Measurements from ENCODE around the gene TCF4.

The TCF4 gene

GRCh38 chr18:55589625-55590291 is 1.8 kb upstream of the TCF4 start:
- H3K4me3 ChIP-seq (ENCODE audit: low read depth, low read length), result peak overlapping the region; percentile 59
- peak; percentile 67 for DNase-seq (ENCODE audit: low read depth, low spot score)
- TF ChIP-seq CTCF (IDR thresholded peaks at IDR 0.05; ENCODE audit: insufficient read depth, low read length, missing control alignments), result peak; percentile 18
- ChIA-PET CTCF (no interaction called here), POLR2A (interaction anchor here (0.9 kb wide), 1 partner anchor 268 kb away, joined by 3 read pairs; no protein-coding TSS in a partner anchor)

GRCh38 chr18:55588870-55589595 is 1.0 kb upstream of the TCF4 start:
- H3K4me3 ChIP-seq (ENCODE audit: low read depth, low read length), result peak overlapping the region; percentile 51
- no peak for DNase-seq (ENCODE audit: low read depth, low spot score)
- POLR2A ChIA-PET, result interaction anchor here (0.9 kb wide), 1 partner anchor 267 kb away, joined by 3 read pairs; no protein-coding TSS in a partner anchor
- CTCF ChIA-PET, result no interaction called here
- TF ChIP-seq CTCF (IDR thresholded peaks at IDR 0.05; ENCODE audit: insufficient read depth, low read length, missing control alignments), result no peak

- no peak for TF ChIP-seq CTCF (IDR thresholded peaks at IDR 0.05; ENCODE audit: insufficient read depth, low read length, missing control alignments)
- CTCF ChIA-PET, result interaction anchor here (1.0 kb wide), 1 partner anchor 172 kb away, joined by 3 read pairs; no protein-coding TSS in a partner anchor
- POLR2A ChIA-PET, result interaction anchor here (0.6 to 0.7 kb wide), 3 partner anchors 77 to 121 kb away, joined by 3 read pairs; no protein-coding TSS in a partner anchor
- peak overlapping the region; percentile 51 for H3K4me3 ChIP-seq (ENCODE audit: low read depth, low read length)
- DNase-seq (ENCODE audit: low read depth, low spot score), result no peak
These were observed 428 bp downstream of the TCF4 start for GRCh38 chr18:55587418-55588110.

GRCh38 chr18:55585920-55586561 is 2.0 kb downstream of the TCF4 start:
- TF ChIP-seq CTCF (IDR thresholded peaks at IDR 0.05; ENCODE audit: insufficient read depth, low read length, missing control alignments), result no peak
- H3K4me3 ChIP-seq (ENCODE audit: low read depth, low read length), result peak overlapping the region; percentile 51
- ChIA-PET POLR2A (no interaction called here), CTCF (no interaction called here)
- DNase-seq (ENCODE audit: low read depth, low spot score), result no peak

- ChIA-PET CTCF (interaction anchor here (0.7 to 2.0 kb wide), 3 partner anchors 195 to 729 kb away, joined by 3 to 5 read pairs (median 3); no protein-coding TSS in a partner anchor), POLR2A (no interaction called here)
- TF ChIP-seq CTCF (IDR thresholded peaks at IDR 0.05; ENCODE audit: insufficient read depth, low read length, missing control alignments), result no peak
- peak overlapping the region; percentile 51 for H3K4me3 ChIP-seq (ENCODE audit: low read depth, low read length)
- DNase-seq (ENCODE audit: low read depth, low spot score), result no peak
These were observed 2.7 kb downstream of the TCF4 start for GRCh38 chr18:55585065-55585919.
